Smooth muscle cell (in vitro differentiated cells): Measurements from ENCODE around the gene CNOT10. TPM values are rescaled to one million over a fixed set of nuclear protein-coding genes. Genes with fewer than 3 reads are reported as not detected.

ENCODE experiments used
- DNase-seq: peaks from one replicate; lab custom pipeline; 2025; ENCODE audit not compliant: unreplicated experiment; lab: John Stamatoyannopoulos, UW
- H2AFZ ChIP-seq: fragments of 200-600 bp; sonication (generic); 2 replicates; pipeline ENCODE4 v1.6.0; 2016; ENCODE audit warnings: antibody characterized with exemption, low read depth, mild to moderate bottlenecking
- H3F3A ChIP-seq: fragments of 200-600 bp; sonication (generic); 2 replicates; pipeline ENCODE4 v1.6.0; 2017; ENCODE audit warnings: antibody characterized with exemption, low read depth
- H3K27ac ChIP-seq: fragments of 200-600 bp; sonication (generic); 2 replicates; pipeline ENCODE4 v1.5.1; 2016; ENCODE audit warnings: low read depth, mild to moderate bottlenecking
- H3K27me3 ChIP-seq: fragments of 200-600 bp; sonication (generic); 2 replicates; pipeline ENCODE4 v1.6.1; 2016; ENCODE audit warnings: low read depth, mild to moderate bottlenecking
- H3K36me3 ChIP-seq: fragments of 200-600 bp; sonication (generic); 2 replicates; pipeline ENCODE4 v1.5.1; 2016; ENCODE audit warnings: low read depth
- H3K4me1 ChIP-seq: fragments of 200-600 bp; sonication (generic); 2 replicates; pipeline ENCODE4 v1.5.1; 2016; ENCODE audit warnings: low read depth
- H3K4me2 ChIP-seq: fragments of 200-600 bp; sonication (generic); 2 replicates; pipeline ENCODE4 v1.6.0; 2016; ENCODE audit warnings: mild to moderate bottlenecking
- H3K4me3 ChIP-seq: fragments of 200-600 bp; sonication (generic); 2 replicates; pipeline ENCODE4 v1.5.1; 2016; ENCODE audit warnings: mild to moderate bottlenecking
- H3K79me2 ChIP-seq: fragments of 200-600 bp; sonication (generic); 2 replicates; pipeline ENCODE4 v1.6.0; 2016; ENCODE audit warnings: low read depth, mild to moderate bottlenecking
- H3K9ac ChIP-seq: fragments of 200-600 bp; sonication (generic); 2 replicates; pipeline ENCODE4 v1.6.0; 2016; ENCODE audit warnings: low read depth
- H3K9me3 ChIP-seq: fragments of 200-600 bp; sonication (generic); replicated peaks from 2 replicates; pipeline ENCODE4 v1.5.1; 2016; ENCODE audit warnings: low read depth
- H4K20me1 ChIP-seq: fragments of 200-600 bp; sonication (generic); 2 replicates; pipeline ENCODE4 v1.6.0; 2016; ENCODE audit warnings: low read depth
- CTCF ChIP-seq: fragments of 200-600 bp; sonication (generic); IDR thresholded peaks from 2 replicates; pipeline ENCODE4 v1.5.1; 2017; ENCODE audit warnings: borderline replicate concordance, mild to moderate bottlenecking, antibody characterized with exemption; ENCODE audit not compliant: insufficient read depth, poor library complexity, severe bottlenecking
- WGBS: methylation state at CpG from one replicate; pipeline ENCODE4 v1.1.7; 2016; ENCODE audit warnings: low lambda C conversion rate; 5-methylcytosine and 5-hydroxymethylcytosine counted together
- polyA plus RNA-seq: library from polyadenylated mRNA; unstranded; fragments of >200 nt; fragmentation: Nextera tagmentation; extraction: Ambion mirVana; gene quantifications from 2 replicates; pipeline ENCODE4 v1.2.1, GENCODE V29; 2016
- total RNA-seq: library from RNA; depleted of rRNA; stranded (reverse); fragments of >200 nt; gene quantifications from 2 replicates; pipeline ENCODE4 v1.2.3, GENCODE V29; 2014

CNOT10 gene
- total and polyA plus RNA-seq, 2 experiments from 2014 or later = 19.4 to 22.9 TPM

- WGBS = 72% methylated on average over 2 of the region's 2 CpGs
- Histone ChIP-seq H3K27me3 (no peaks in the 10 kb centered on the region), H3K9me3 (no peaks in the 10 kb centered on the region), H4K20me1 (no peaks in the 10 kb centered on the region), H3K4me1 (no peaks in the 10 kb centered on the region), H3K36me3 (no peaks in the 10 kb centered on the region), H3K27ac (no peak overlapping the region), H3K9ac (no peak overlapping the region), H3K4me2 (no peak overlapping the region), H2AFZ (no peak overlapping the region), H3F3A (no peaks in the 10 kb centered on the region), H3K79me2 (no peaks in the 10 kb centered on the region), H3K4me3 (no peak overlapping the region)
- no peak for TF ChIP-seq CTCF
- no peak for DNase-seq
These were observed 58.9 kb downstream of the CNOT10 start for GRCh38 chr3:32743934-32744333.

GRCh38 chr3:32751377-32751776 is 66.4 kb downstream of the CNOT10 start:
- Histone ChIP-seq H3K27me3 (no peaks in the 10 kb centered on the region), H3K4me1 (no peaks in the 10 kb centered on the region), H3K4me3 (no peak overlapping the region), H3K79me2 (no peaks in the 10 kb centered on the region), H3K27ac (no peak overlapping the region), H3K9me3 (no peaks in the 10 kb centered on the region), H4K20me1 (no peaks in the 10 kb centered on the region), H3K4me2 (no peak overlapping the region), H2AFZ (no peak overlapping the region), H3K9ac (no peak overlapping the region), H3F3A (no peaks in the 10 kb centered on the region), H3K36me3 (no peaks in the 10 kb centered on the region)
- no peak for TF ChIP-seq CTCF
- WGBS = 95% methylated on average over 1 of the region's 1 CpG
- no peak for DNase-seq

GRCh38 chr3:32755761-32756160 is 70.8 kb downstream of the CNOT10 start:
- Histone ChIP-seq H3K27me3 (no peaks in the 10 kb centered on the region), H3K4me1 (no peaks in the 10 kb centered on the region), H3K36me3 (no peaks in the 10 kb centered on the region), H3F3A (peaks cover 4% of the 10 kb centered on the region), H3K9me3 (no peaks in the 10 kb centered on the region), H3K4me3 (no peak overlapping the region), H3K9ac (no peak overlapping the region), H2AFZ (no peak overlapping the region), H3K4me2 (no peak overlapping the region), H3K79me2 (no peaks in the 10 kb centered on the region), H3K27ac (no peak overlapping the region), H4K20me1 (no peaks in the 10 kb centered on the region)
- DNase-seq = no peak
- WGBS = 90% methylated on average over 3 of the region's 3 CpGs
- TF ChIP-seq CTCF = no peak

- H3K4me3 ChIP-seq = no peak overlapping the region
- H3K9me3 ChIP-seq = no peaks in the 10 kb centered on the region
- no peaks in the 10 kb centered on the region for H3K27me3 ChIP-seq
- H3K4me2 ChIP-seq = no peak overlapping the region
- H3K79me2 ChIP-seq = no peaks in the 10 kb centered on the region
- no peaks in the 10 kb centered on the region for H4K20me1 ChIP-seq
- peaks cover 4% of the 10 kb centered on the region for H3F3A ChIP-seq
- H2AFZ ChIP-seq = no peak overlapping the region
- TF ChIP-seq CTCF = no peak
- H3K27ac ChIP-seq = peak overlapping the region; percentile 41
- WGBS = 91% methylated on average over 2 of the region's 2 CpGs
- H3K4me1 ChIP-seq = no peaks in the 10 kb centered on the region
- no peaks in the 10 kb centered on the region for H3K36me3 ChIP-seq
- no peak for DNase-seq
- no peak overlapping the region for H3K9ac ChIP-seq
These were observed 72.8 kb downstream of the CNOT10 start for GRCh38 chr3:32757618-32758374.
